HG03520 (cell line): ENCODE data around the gene GPS2.

ENCODE experiments used
- ATAC-seq: cut with Tn5 transposase; IDR thresholded peaks from one replicate; pipeline ENCODE4 v1.9.1; 2021; ENCODE audit warnings: mild to moderate bottlenecking, moderate library complexity; ENCODE audit not compliant: unreplicated experiment

The GPS2 gene

GRCh38 chr17:7314719-7315569, at the start of gene GPS2:
TSS of gene GPS2 (minus strand) at chr17:7315360. CDS start at chr17:7315052, 308 bp downstream.
- ATAC-seq: peak; percentile 64

- ATAC-seq: no peak
These were observed 48.2 kb upstream of the GPS2 start for GRCh38 chr17:7363311-7363710.

GRCh38 chr17:7361906-7362305, 46.7 kb upstream of the GPS2 start:
- ATAC-seq: no peak

DNA sequence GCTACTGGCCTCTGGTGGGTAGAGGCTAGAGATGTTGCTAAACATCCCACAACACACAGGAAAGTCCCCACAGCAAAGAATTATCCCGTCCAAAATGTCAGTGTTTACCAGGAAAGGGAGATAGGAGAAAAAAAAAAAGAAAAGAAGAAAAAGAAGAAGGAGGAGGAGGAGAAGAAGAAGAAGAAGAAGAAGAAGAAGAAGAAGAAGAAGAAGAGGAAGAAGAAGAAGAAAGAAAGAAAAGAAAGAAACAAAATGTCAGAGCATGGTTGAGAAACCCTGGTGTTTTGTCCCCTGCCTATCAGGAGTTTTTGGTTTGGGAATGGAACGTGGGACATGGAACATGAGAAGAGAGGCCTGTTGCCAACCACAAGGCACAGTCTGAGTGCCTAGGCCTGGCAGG, 42.2 kb upstream of the GPS2 start:
- ATAC-seq: no peak

- no peak for ATAC-seq
These were observed 41.6 kb upstream of the GPS2 start for GRCh38 chr17:7356756-7357155.

- ATAC-seq: no peak
These were observed 41.0 kb upstream of the GPS2 start for GRCh38 chr17:7356072-7356549.

- ATAC-seq: no peak
These were observed 40.4 kb upstream of the GPS2 start for GRCh38 chr17:7355573-7355972.

DNA sequence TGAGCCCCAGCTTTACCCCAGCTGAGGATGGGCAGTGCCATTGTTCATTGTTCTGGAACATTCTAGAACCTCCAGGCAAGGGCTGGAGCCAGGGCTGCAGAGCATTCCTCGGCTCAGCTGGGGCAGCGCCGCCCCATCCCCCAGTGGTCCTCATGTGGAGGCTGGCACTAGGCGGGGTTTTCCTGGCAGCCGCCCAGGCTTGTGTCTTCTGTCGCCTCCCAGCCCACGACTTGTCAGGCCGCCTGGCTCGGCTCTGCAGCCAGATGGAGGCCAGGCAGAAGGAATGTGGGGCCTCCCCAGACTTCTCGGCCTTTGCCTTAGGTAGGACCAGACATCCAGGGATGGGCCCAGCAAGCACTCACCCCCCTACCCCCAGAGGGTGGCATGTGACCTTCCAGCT, 39.9 kb upstream of the GPS2 start, which contains the start of gene TMEM95:
TMEM95 (plus strand) TSS at position 104 of the 400 bp plus-strand sequence; CDS start at position 153, 49 bp downstream.
- no peak for ATAC-seq

DNA sequence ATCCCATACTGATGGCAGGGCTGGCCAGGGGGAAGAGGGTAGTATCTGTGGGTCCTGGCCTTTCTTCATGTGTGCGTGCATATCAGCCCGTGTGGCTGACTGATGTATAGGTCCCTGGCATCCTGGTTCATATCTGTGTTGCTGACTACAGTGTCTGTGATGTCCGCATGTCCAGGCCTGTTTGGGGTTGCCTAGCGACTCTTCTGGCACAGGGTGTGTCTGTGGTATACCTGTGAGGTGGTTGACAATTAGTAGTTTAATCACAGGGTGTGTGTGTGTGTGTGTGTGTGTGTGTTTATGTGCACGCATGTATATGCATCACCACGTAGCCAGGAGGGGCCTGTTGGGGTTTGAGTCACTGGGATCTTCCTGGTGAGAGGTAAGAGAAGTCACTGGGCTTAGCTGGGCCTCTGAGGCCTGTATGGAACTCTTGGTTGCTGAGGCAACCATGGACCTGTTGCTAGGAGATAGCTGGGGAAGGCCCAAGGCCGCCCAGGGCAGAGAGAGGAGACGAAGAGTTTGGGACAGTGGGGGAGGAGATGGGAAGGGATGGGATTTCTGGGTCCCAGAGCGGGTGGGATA, 39.2 kb upstream of the GPS2 start:
- ATAC-seq: no peak

DNA sequence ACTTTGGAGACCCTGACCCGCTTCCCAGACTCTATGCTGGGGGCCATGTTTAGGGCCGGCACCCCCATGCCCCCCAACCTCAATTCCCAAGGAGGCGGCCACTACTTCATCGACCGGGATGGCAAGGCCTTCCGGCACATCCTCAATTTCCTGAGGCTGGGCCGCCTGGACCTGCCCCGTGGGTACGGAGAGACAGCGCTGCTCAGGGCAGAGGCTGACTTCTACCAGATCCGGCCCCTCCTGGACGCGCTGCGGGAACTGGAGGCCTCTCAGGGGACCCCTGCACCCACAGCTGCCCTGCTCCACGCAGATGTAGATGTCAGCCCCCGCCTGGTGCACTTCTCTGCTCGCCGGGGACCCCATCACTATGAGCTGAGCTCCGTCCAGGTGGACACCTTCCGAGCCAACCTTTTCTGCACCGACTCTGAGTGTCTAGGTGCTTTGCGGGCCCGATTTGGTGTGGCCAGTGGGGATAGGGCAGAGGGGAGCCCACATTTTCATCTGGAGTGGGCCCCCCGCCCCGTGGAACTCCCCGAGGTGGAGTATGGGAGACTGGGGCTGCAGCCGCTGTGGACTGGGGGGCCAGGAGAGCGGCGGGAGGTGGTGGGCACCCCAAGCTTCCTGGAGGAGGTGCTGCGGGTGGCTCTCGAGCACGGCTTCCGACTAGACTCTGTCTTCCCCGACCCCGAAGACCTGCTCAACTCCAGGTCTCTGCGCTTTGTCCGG, 37.9 kb upstream of the GPS2 start:
- ATAC-seq: no peak

- no peak for ATAC-seq
These were observed 37.3 kb upstream of the GPS2 start for GRCh38 chr17:7352503-7352889.

GRCh38 chr17:7351665-7352502, 36.7 kb upstream of the GPS2 start, which contains the start of gene KCTD11:
TSS of gene KCTD11 (plus strand) at chr17:7352162.
- ATAC-seq: peak; percentile 49

DNA sequence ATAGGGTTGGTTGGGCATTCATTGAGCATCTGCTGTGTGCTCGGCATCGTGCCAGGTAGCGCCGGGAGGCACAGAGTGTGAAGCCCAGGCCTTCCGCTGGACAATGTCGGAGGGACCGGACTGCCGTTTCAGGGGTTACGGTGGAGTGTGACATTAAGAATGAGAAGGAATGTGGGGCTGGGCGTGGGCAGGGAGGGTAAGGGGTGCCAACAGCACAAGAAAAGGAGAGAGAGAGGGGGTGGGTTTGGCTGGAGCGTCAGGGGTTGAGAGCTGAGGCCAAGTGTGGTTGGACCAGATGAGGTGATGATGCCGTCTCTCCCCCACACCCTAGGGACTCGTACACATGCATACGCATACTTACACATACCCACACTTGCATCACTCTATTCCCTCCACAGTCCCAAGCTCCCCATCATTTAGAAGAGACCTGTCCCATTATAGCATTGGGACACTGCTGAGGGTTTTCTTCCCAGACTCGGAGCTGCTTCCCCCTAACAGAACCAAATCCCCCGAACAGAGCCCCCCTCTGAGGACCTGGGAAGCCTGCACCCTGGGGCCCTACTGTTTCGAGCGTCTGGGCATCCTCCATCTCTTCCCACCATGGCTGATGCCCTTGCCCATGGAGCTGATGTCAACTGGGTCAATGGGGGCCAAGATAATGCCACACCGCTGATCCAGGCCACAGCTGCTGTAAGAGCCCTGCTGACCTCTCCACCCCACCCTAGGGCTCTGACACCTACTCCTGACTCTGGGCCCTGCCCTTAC, 33.5 kb upstream of the GPS2 start:
- no peak for ATAC-seq

DNA sequence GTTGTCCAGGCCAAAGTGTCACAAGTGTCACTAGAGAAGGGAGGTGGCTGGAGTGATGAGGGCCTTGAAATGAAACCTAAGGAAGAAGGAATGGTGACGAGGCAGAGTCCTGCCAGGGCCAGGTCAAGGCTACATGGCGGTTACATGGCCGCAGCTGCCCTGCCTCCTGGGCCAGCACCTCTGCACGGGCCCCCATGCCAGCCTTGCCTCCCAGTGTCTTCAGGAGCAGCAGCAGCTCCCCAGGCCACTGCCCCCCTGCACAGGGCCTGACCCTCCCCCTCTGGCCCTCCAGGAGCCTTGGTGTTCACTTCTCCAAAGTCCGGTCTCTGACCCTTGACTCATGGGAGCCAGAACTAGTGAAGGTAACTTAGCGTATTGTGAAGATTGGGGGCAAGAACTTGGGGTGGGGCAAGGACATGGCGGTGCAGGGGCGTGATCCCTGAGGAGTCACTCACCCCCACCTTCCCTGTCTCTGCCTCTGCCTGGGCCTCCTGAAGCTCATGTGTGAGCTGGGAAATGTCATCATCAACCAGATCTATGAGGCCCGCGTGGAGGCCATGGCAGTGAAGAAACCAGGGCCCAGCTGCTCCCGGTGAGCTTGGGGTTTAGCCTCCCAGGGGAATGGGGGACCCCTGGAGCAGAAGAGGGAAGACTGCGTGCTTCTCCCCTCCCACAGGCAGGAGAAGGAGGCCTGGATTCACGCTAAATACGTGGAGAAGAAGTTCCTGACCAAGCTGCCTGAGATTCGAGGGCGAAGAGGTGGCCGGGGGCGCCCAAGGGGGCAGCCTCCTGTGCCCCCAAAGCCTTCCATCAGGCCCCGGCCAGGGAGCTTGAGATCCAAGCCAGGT, 32.7 kb upstream of the GPS2 start:
- no peak for ATAC-seq

DNA sequence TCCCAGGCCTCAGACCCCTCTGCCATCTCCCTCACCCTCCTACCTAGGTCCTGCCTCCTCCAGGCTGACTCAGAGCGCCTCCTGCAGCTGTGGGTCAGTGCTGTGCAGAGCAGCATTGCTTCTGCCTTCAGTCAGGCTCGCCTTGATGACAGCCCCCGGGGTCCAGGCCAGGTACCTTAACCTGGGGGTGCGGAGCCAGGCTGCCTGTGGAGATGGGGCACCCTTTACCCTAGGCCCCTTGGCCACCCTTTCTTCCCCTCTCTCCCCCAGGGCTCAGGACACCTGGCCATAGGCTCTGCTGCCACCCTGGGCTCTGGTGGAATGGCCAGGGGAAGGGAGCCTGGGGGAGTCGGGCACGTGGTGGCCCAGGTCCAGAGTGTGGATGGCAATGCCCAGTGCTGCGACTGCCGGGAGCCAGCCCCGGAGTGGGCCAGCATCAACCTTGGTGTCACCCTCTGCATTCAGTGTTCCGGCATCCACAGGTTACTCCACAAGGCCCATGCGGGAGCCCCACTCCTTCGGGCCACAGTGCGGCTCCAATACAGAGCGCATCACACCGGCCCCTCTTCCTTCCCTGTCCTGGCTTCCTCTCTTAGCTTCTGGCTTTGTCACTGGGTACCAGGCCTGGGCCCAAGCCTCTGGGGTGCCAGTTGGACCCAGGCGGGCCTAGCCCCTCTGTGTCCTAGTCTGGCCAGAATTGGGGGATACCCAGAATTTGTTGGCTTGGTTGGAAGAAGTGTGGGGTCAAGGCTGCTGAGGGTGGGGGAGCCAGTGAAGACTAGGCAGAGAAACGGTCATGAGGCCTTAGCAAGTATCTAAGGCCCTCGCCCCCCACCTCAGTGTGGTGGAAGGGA, 31.8 kb upstream of the GPS2 start:
- no peak for ATAC-seq

DNA sequence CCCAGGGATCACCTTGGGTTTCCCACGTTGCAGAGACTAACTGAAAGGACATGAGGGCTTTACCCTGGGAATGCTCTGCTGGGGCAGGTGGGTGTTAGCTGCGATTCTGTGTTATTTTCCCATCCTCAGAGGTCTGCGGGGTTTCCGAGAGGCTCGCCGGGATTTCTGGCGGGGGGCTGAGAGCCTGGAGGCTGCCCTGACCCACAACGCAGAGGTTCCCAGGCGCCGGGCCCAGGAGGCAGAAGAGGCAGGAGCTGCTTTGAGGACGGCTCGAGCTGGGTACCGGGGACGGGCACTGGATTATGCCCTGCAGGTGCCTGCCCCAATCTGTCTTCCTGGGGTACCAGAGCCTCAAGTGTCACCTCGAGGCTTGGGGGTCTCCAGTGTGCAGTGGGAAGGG, 28.1 kb upstream of the GPS2 start:
- ATAC-seq: no peak

- ATAC-seq: no peak
These were observed 26.7 kb upstream of the GPS2 start for GRCh38 chr17:7341842-7342241.

DNA sequence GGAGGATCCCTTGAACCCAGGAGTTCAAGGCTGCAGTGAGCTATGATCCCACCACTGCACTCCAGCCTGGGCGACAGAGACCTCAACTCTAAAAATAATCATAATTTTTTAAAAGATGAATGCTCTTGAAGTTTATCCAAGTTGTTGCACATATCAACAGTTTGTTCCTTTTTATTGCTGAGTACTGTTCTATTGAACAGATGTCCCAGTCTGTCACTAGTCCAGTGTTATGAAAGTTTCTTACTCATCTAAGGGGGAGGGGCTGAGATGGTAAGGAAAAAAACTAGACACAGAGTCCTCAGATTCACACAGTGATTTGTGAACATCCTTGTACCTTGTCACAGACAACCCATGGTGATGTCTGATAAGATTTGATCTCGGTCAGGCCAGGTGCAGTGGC, 25.0 kb upstream of the GPS2 start:
- no peak for ATAC-seq
